ENCODE data around the gene EBF4.

Gene EBF4

GRCh38 chr20:2736441-2736840, 43.9 kb downstream of the EBF4 start:
- WGBS (ENCODE audit: extremely low coverage, insufficient coverage, insufficient read length), result no CpG with 5 or more reads among the region's 3 CpGs

GRCh38 chr20:2738331-2739041, 45.9 kb downstream of the EBF4 start:
- Histone ChIP-seq H3K4me3 (ENCODE audit: low read depth, low read length) (no peak overlapping the region), H4K91ac (ENCODE audit: low read depth, low read length) (no peak overlapping the region), H4K12ac (ENCODE audit: low read depth, low read length) (no peak overlapping the region), H3K79me2 (ENCODE audit: control insufficient read depth, insufficient read depth, low read length, poor library complexity) (no peaks in the 10 kb centered on the region), H3K9ac (ENCODE audit: low read length) (no peak overlapping the region), H3K79me1 (ENCODE audit: low read length) (no peaks in the 10 kb centered on the region), H2AFZ (ENCODE audit: insufficient read depth, low read length, poor library complexity) (no peak overlapping the region), H3K4me1 (ENCODE audit: control insufficient read depth in 1 of 2, insufficient read depth in 2 of 2, low read length in 2 of 2) (no peaks in the 10 kb centered on the region), H4K8ac (ENCODE audit: low read depth, low read length) (no peak overlapping the region), H3K14ac (ENCODE audit: low read length) (no peak overlapping the region), H2BK12ac (ENCODE audit: low read length) (no peak overlapping the region), H3K4ac (ENCODE audit: low read depth, low read length) (no peak overlapping the region), H3K18ac (ENCODE audit: low read length) (no peak overlapping the region), H2BK5ac (ENCODE audit: low read depth, low read length, poor library complexity) (no peak overlapping the region), H3K27ac (ENCODE audit: low read depth, low read length) (no peak overlapping the region), H3K36me3 (ENCODE audit: control insufficient read depth in 1 of 2, insufficient read depth in 2 of 2, low read length in 2 of 2) (no peaks in the 10 kb centered on the region), H3K27me3 (ENCODE audit: insufficient read depth, low read length) (no peaks in the 10 kb centered on the region), H3K4me2 (ENCODE audit: low read length) (no peak overlapping the region), H3K9me3 (ENCODE audit: insufficient read depth, low read depth, low read length) (no peaks in the 10 kb centered on the region), H2BK120ac (ENCODE audit: insufficient read depth, low read length, poor library complexity) (no peak overlapping the region), H3K23ac (ENCODE audit: low read length) (no peak overlapping the region), H2AK5ac (ENCODE audit: low read length) (no peak overlapping the region)
- no peak for DNase-seq
- WGBS (ENCODE audit: extremely low coverage, insufficient coverage, insufficient read length), result no CpG with 5 or more reads among the region's 8 CpGs

More at GRCh38 chr20:2736441-2736840, 43.9 kb downstream of the EBF4 start:
- Histone ChIP-seq H3K4me3 (ENCODE audit: low read depth, low read length) (no peak overlapping the region), H2AFZ (ENCODE audit: insufficient read depth, low read length, poor library complexity) (no peak overlapping the region), H4K12ac (ENCODE audit: low read depth, low read length) (no peak overlapping the region), H2AK5ac (ENCODE audit: low read length) (no peak overlapping the region), H3K14ac (ENCODE audit: low read length) (no peak overlapping the region), H4K91ac (ENCODE audit: low read depth, low read length) (no peak overlapping the region), H4K8ac (ENCODE audit: low read depth, low read length) (no peak overlapping the region), H3K27ac (ENCODE audit: low read depth, low read length) (no peak overlapping the region), H3K79me1 (ENCODE audit: low read length) (no peaks in the 10 kb centered on the region), H3K9ac (ENCODE audit: low read length) (no peak overlapping the region), H2BK5ac (ENCODE audit: low read depth, low read length, poor library complexity) (no peak overlapping the region), H3K9me3 (ENCODE audit: insufficient read depth, low read depth, low read length) (peaks cover 3% of the 10 kb centered on the region), H2BK12ac (ENCODE audit: low read length) (no peak overlapping the region), H3K4me2 (ENCODE audit: low read length) (no peak overlapping the region), H3K23ac (ENCODE audit: low read length) (no peak overlapping the region), H3K4ac (ENCODE audit: low read depth, low read length) (no peak overlapping the region), H3K18ac (ENCODE audit: low read length) (no peak overlapping the region), H3K4me1 (ENCODE audit: control insufficient read depth in 1 of 2, insufficient read depth in 2 of 2, low read length in 2 of 2) (no peaks in the 10 kb centered on the region), H3K79me2 (ENCODE audit: control insufficient read depth, insufficient read depth, low read length, poor library complexity) (no peaks in the 10 kb centered on the region), H3K27me3 (ENCODE audit: insufficient read depth, low read length) (no peaks in the 10 kb centered on the region), H2BK120ac (ENCODE audit: insufficient read depth, low read length, poor library complexity) (no peak overlapping the region), H3K36me3 (ENCODE audit: control insufficient read depth in 1 of 2, insufficient read depth in 2 of 2, low read length in 2 of 2) (no peaks in the 10 kb centered on the region)
- DNase-seq, result no peak

- H3K14ac ChIP-seq (ENCODE audit: low read length), result no peak overlapping the region
- no peaks in the 10 kb centered on the region for H3K9me3 ChIP-seq (ENCODE audit: insufficient read depth, low read depth, low read length)
- no peak overlapping the region for H4K91ac ChIP-seq (ENCODE audit: low read depth, low read length)
- H4K12ac ChIP-seq (ENCODE audit: low read depth, low read length), result no peak overlapping the region
- no peak overlapping the region for H3K4me2 ChIP-seq (ENCODE audit: low read length)
- no peak overlapping the region for H3K4me3 ChIP-seq (ENCODE audit: low read depth, low read length)
- no peak overlapping the region for H2AK5ac ChIP-seq (ENCODE audit: low read length)
- no peak overlapping the region for H3K18ac ChIP-seq (ENCODE audit: low read length)
- H3K4me1 ChIP-seq (ENCODE audit: control insufficient read depth in 1 of 2, insufficient read depth in 2 of 2, low read length in 2 of 2), result no peaks in the 10 kb centered on the region
- no peaks in the 10 kb centered on the region for H3K79me2 ChIP-seq (ENCODE audit: control insufficient read depth, insufficient read depth, low read length, poor library complexity)
- no peaks in the 10 kb centered on the region for H3K79me1 ChIP-seq (ENCODE audit: low read length)
- H3K36me3 ChIP-seq (ENCODE audit: control insufficient read depth in 1 of 2, insufficient read depth in 2 of 2, low read length in 2 of 2), result no peaks in the 10 kb centered on the region
- H3K23ac ChIP-seq (ENCODE audit: low read length), result no peak overlapping the region
- WGBS (ENCODE audit: extremely low coverage, insufficient coverage, insufficient read length), result no CpG with 5 or more reads among the region's 8 CpGs
- no peak overlapping the region for H2AFZ ChIP-seq (ENCODE audit: insufficient read depth, low read length, poor library complexity)
- DNase-seq, result no peak
- no peak overlapping the region for H3K9ac ChIP-seq (ENCODE audit: low read length)
- H2BK5ac ChIP-seq (ENCODE audit: low read depth, low read length, poor library complexity), result no peak overlapping the region
- H2BK12ac ChIP-seq (ENCODE audit: low read length), result no peak overlapping the region
- no peak overlapping the region for H3K4ac ChIP-seq (ENCODE audit: low read depth, low read length)
- H2BK120ac ChIP-seq (ENCODE audit: insufficient read depth, low read length, poor library complexity), result no peak overlapping the region
- no peaks in the 10 kb centered on the region for H3K27me3 ChIP-seq (ENCODE audit: insufficient read depth, low read length)
- H4K8ac ChIP-seq (ENCODE audit: low read depth, low read length), result no peak overlapping the region
- no peak overlapping the region for H3K27ac ChIP-seq (ENCODE audit: low read depth, low read length)
These were observed 46.4 kb downstream of the EBF4 start for GRCh38 chr20:2739042-2739398.

GRCh38 chr20:2740702-2741101, 48.1 kb downstream of the EBF4 start:
- WGBS (ENCODE audit: extremely low coverage, insufficient coverage, insufficient read length), result no CpG with 5 or more reads among the region's 6 CpGs
- no peaks in the 10 kb centered on the region for H3K36me3 ChIP-seq (ENCODE audit: control insufficient read depth in 1 of 2, insufficient read depth in 2 of 2, low read length in 2 of 2)

More at GRCh38 chr20:2740702-2741101, 48.1 kb downstream of the EBF4 start:
- Histone ChIP-seq H4K91ac (ENCODE audit: low read depth, low read length) (no peak overlapping the region), H3K4me1 (ENCODE audit: control insufficient read depth in 1 of 2, insufficient read depth in 2 of 2, low read length in 2 of 2) (no peaks in the 10 kb centered on the region), H3K27me3 (ENCODE audit: insufficient read depth, low read length) (no peaks in the 10 kb centered on the region), H2BK120ac (ENCODE audit: insufficient read depth, low read length, poor library complexity) (no peak overlapping the region), H3K18ac (ENCODE audit: low read length) (no peak overlapping the region), H2BK12ac (ENCODE audit: low read length) (no peak overlapping the region), H3K79me2 (ENCODE audit: control insufficient read depth, insufficient read depth, low read length, poor library complexity) (no peaks in the 10 kb centered on the region), H3K4me2 (ENCODE audit: low read length) (no peak overlapping the region), H3K14ac (ENCODE audit: low read length) (no peak overlapping the region), H3K4me3 (ENCODE audit: low read depth, low read length) (no peak overlapping the region), H3K4ac (ENCODE audit: low read depth, low read length) (no peak overlapping the region), H2AFZ (ENCODE audit: insufficient read depth, low read length, poor library complexity) (no peak overlapping the region), H3K9me3 (ENCODE audit: insufficient read depth, low read depth, low read length) (no peaks in the 10 kb centered on the region), H3K79me1 (ENCODE audit: low read length) (no peaks in the 10 kb centered on the region), H3K9ac (ENCODE audit: low read length) (no peak overlapping the region), H2AK5ac (ENCODE audit: low read length) (no peak overlapping the region), H2BK5ac (ENCODE audit: low read depth, low read length, poor library complexity) (no peak overlapping the region), H4K8ac (ENCODE audit: low read depth, low read length) (no peak overlapping the region), H4K12ac (ENCODE audit: low read depth, low read length) (no peak overlapping the region), H3K27ac (ENCODE audit: low read depth, low read length) (no peak overlapping the region), H3K23ac (ENCODE audit: low read length) (no peak overlapping the region)
- no peak for DNase-seq

All from trophoblast cell (in vitro differentiated cells and primary cell).